Measurements from ENCODE around the gene TUT1.

GRCh38 chr11:62607714-62608113 is 16.4 kb upstream of the TUT1 start:
- TF ChIP-seq EZH2phosphoT487 (IDR thresholded peaks at IDR 0.05; ENCODE audit: borderline replicate concordance, low read depth, low read length), result no peak
- no peak for TF ChIP-seq CTCF (conservative IDR thresholded peaks at IDR 0.05; ENCODE audit: low read length)

Data from OCI-LY7 (cell line).